GM23338 (cell line): ENCODE results near the gene EXOC3. TPM values are rescaled to one million over a fixed set of nuclear protein-coding genes. Genes with fewer than 3 reads are reported as not detected.

Experiments
- ATAC-seq: fragments of 200-7000 bp; cut with Tn5 transposase; 3 replicates; pipeline ENCODE4 v1.9.1; 2020
- DNase-seq: peaks from one replicate; pipeline ENCODE4 v3.0.0-alpha.2; 2015; ENCODE audit warnings: low spot score
- H2AFZ ChIP-seq: fragments of 200-600 bp; sonication (generic); 2 replicates; pipeline ENCODE4 v1.8.0; 2016; ENCODE audit warnings: antibody characterized with exemption, mild to moderate bottlenecking, moderate library complexity
- H3F3A ChIP-seq: fragments of 200-600 bp; sonication (generic); replicated peaks from 2 replicates; pipeline ENCODE4 v1.8.0; 2017; ENCODE audit warnings: antibody characterized with exemption, mixed run types, low read depth
- H3K27ac ChIP-seq: fragments of 200-600 bp; sonication (generic); 2 replicates; pipeline ENCODE4 v1.6.1; 2016; ENCODE audit warnings: low read depth
- H3K27me3 ChIP-seq: fragments of 200-600 bp; sonication (generic); 2 replicates; pipeline ENCODE4 v1.8.0; 2016; ENCODE audit warnings: mild to moderate bottlenecking, mixed run types, moderate library complexity; ENCODE audit not compliant: insufficient read depth
- H3K36me3 ChIP-seq: fragments of 200-600 bp; sonication (generic); 2 replicates; pipeline ENCODE4 v1.8.0; 2016; ENCODE audit warnings: mild to moderate bottlenecking; ENCODE audit not compliant: insufficient read depth
- H3K4me1 ChIP-seq: fragments of 200-600 bp; sonication (generic); 2 replicates; pipeline ENCODE4 v1.8.0; 2016; ENCODE audit warnings: mild to moderate bottlenecking, moderate library complexity; ENCODE audit not compliant: insufficient read depth
- H3K4me2 ChIP-seq: fragments of 200-600 bp; sonication (generic); 2 replicates; pipeline ENCODE4 v1.7.1; 2017; ENCODE audit warnings: mixed run types
- H3K4me3 ChIP-seq: fragments of 200-600 bp; sonication (generic); 2 replicates; pipeline ENCODE4 v1.6.1; 2016; ENCODE audit warnings: mixed run types
- H3K79me2 ChIP-seq: fragments of 200-600 bp; sonication (generic); replicated peaks from 2 replicates; pipeline ENCODE4 v1.8.0; 2017; ENCODE audit warnings: mild to moderate bottlenecking; ENCODE audit not compliant: insufficient read depth
- H3K9me2 ChIP-seq: fragments of 200-600 bp; sonication (generic); 2 replicates; pipeline ENCODE4 v1.8.0; 2017; ENCODE audit not compliant: insufficient read depth
- H4K20me1 ChIP-seq: fragments of 200-600 bp; sonication (generic); replicated peaks from 2 replicates; pipeline ENCODE4 v1.8.0; 2017; ENCODE audit warnings: mild to moderate bottlenecking; ENCODE audit not compliant: insufficient read depth
- H3K27ac Mint-ChIP-seq: 2 replicates; pipeline ENCODE4 v1.8.0; 2020; ENCODE audit warnings: inconsistent platforms, mild to moderate bottlenecking, moderate library complexity, mixed read lengths
- H3K27me3 Mint-ChIP-seq: 3 replicates; pipeline ENCODE4 v1.8.0; 2022; ENCODE audit warnings: low read depth, mild to moderate bottlenecking, moderate library complexity, mixed read lengths, inconsistent platforms; ENCODE audit not compliant: insufficient read depth, poor library complexity
- H3K36me3 Mint-ChIP-seq: 3 replicates; pipeline ENCODE4 v1.8.0; 2021; ENCODE audit warnings: low read depth, mild to moderate bottlenecking, inconsistent platforms, moderate library complexity, mixed read lengths
- H3K4me1 Mint-ChIP-seq: 3 replicates; pipeline ENCODE4 v1.8.0; 2020; ENCODE audit warnings: mild to moderate bottlenecking, inconsistent platforms, mixed read lengths
- H3K4me3 Mint-ChIP-seq: 3 replicates; pipeline ENCODE4 v1.8.0; 2021; ENCODE audit warnings: moderate library complexity, mild to moderate bottlenecking, inconsistent platforms, mixed read lengths
- H3K9me3 Mint-ChIP-seq: 3 replicates; pipeline ENCODE4 v1.8.0; 2020; ENCODE audit warnings: moderate library complexity, mild to moderate bottlenecking, inconsistent platforms, mixed read lengths
- CREB1 ChIP-seq: fragments of 250-450 bp; sonication (Bioruptor Pico); IDR thresholded peaks from 2 replicates; pipeline ENCODE4 v1.5.0; 2020; ENCODE audit warnings: low read depth, mild to moderate bottlenecking, moderate library complexity
- EZH2 ChIP-seq: fragments of 200-600 bp; sonication (generic); IDR thresholded peaks from one replicate; pipeline ENCODE4 v1.8.0; 2017; ENCODE audit warnings: antibody characterized with exemption, mild to moderate bottlenecking, low read depth; ENCODE audit not compliant: unreplicated experiment
- EZH2phosphoT487 ChIP-seq: fragments of 200-600 bp; sonication (generic); IDR thresholded peaks from one replicate; pipeline ENCODE4 v1.8.1; 2018; ENCODE audit warnings: antibody characterized with exemption; ENCODE audit not compliant: unreplicated experiment
- NANOG ChIP-seq: IDR thresholded peaks from 2 replicates; pipeline ENCODE4 v1.6.1; 2016; ENCODE audit warnings: antibody characterized with exemption, borderline replicate concordance
- REST ChIP-seq: IDR thresholded peaks from one replicate; pipeline ENCODE4 v1.6.1; 2018; ENCODE audit warnings: antibody characterized with exemption; ENCODE audit not compliant: unreplicated experiment
- STAT1 ChIP-seq: IDR thresholded peaks from one replicate; pipeline ENCODE4 v1.6.1; 2016; ENCODE audit warnings: antibody characterized with exemption; ENCODE audit not compliant: unreplicated experiment
- ZNF114 ChIP-seq: fragments of 250-450 bp; sonication (Bioruptor Pico); IDR thresholded peaks from 2 replicates; pipeline ENCODE4 v1.5.0; 2020; ENCODE audit warnings: mild to moderate bottlenecking, moderate library complexity
- ZNF331 ChIP-seq: fragments of 250-450 bp; sonication (Bioruptor Pico); IDR thresholded peaks from 2 replicates; pipeline ENCODE4 v1.5.0; 2020; ENCODE audit warnings: low read depth, mild to moderate bottlenecking, moderate library complexity
- ZNF462 ChIP-seq: fragments of 250-450 bp; sonication (Bioruptor Pico); IDR thresholded peaks from 2 replicates; pipeline ENCODE4 v1.5.0; 2020; ENCODE audit warnings: mild to moderate bottlenecking, moderate library complexity
- polyA plus RNA-seq: library from polyadenylated mRNA; unstranded; fragments of >200 nt; fragmentation: Nextera tagmentation; extraction: Ambion mirVana; gene quantifications from 2 replicates; pipeline ENCODE4 v1.2.1, GENCODE V29; 2016
- total RNA-seq: library from RNA; depleted of rRNA; stranded (reverse); fragments of >200 nt; shearing (Covaris generic); gene quantifications from 2 replicates; pipeline ENCODE4 v1.2.3, GENCODE V29; 2014
- TF ChIP-seq, protein P1 (sequence below): IDR thresholded peaks from 2 replicates; pipeline ENCODE4 v1.6.1; 2016; ENCODE audit warnings: antibody characterized with exemption

The EXOC3 gene
- total and polyA plus RNA-seq, 2 experiments from 2014 or later = 13.4 to 31.6 TPM

DNA sequence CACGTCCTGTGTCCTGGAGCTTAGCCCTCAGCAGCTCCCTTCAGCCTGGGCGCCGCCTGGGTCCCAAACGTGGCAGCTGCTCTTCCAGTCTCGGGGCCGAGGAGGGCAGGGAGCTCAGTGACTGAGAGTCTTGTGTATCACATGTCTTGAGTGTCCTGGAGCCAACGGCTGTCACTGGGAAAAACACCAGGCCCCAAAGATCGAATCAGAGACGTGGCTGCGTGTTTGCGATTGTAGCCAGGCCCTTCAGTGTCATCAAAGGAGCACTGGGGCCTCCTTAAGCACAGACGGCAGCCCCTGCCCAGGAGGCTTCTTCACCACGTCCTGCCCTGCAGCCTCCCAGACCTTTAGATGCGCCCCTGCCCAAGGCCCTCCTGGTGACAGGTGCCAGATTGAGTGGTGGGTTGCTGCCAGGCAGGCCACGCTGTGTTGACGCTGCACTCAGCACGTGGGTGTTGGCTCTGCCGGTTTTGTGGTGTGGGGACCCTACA, 5.7 kb upstream of the EXOC3 start:
- Mint-ChIP-seq H3K9me3 (no peaks in the 10 kb centered on the region), H3K27ac (no peak overlapping the region), H3K4me1 (no peaks in the 10 kb centered on the region; the same call in 2 of the 3 replicates), H3K27me3 (peaks cover 14% of the 10 kb centered on the region), H3K4me3 (no peak overlapping the region), H3K36me3 (no peaks in the 10 kb centered on the region)
- no peak overlapping the region for H3K4me2 ChIP-seq
- peaks cover 3% of the 10 kb centered on the region; the same call in 1 of the 2 replicates for H3K4me1 ChIP-seq
- no peak overlapping the region for H2AFZ ChIP-seq
- H3K9me2 ChIP-seq = no peaks in the 10 kb centered on the region
- H3K79me2 ChIP-seq = no peaks in the 10 kb centered on the region
- TF ChIP-seq STAT1 = no peak
- no peak overlapping the region for H3K4me3 ChIP-seq
- no peaks in the 10 kb centered on the region for H3K36me3 ChIP-seq
- H3K27ac ChIP-seq = no peak overlapping the region
- no peaks in the 10 kb centered on the region for H4K20me1 ChIP-seq
- ATAC-seq = no peak
- H3K27me3 ChIP-seq = no peaks in the 10 kb centered on the region
- H3F3A ChIP-seq = no peaks in the 10 kb centered on the region
- DNase-seq = no peak

- Histone ChIP-seq H3K9me2 (no peaks in the 10 kb centered on the region), H4K20me1 (no peaks in the 10 kb centered on the region), H3K4me3 (no peak overlapping the region), H3K4me1 (peaks cover 6% of the 10 kb centered on the region; the same call in 1 of the 2 replicates), H3K4me2 (no peak overlapping the region), H3K27me3 (no peaks in the 10 kb centered on the region), H3K36me3 (no peaks in the 10 kb centered on the region), H3K79me2 (peaks cover 3% of the 10 kb centered on the region; the same call in 1 of the 2 replicates), H3K27ac (no peak overlapping the region), H3F3A (no peaks in the 10 kb centered on the region), H2AFZ (no peak overlapping the region)
- H3K27me3 Mint-ChIP-seq = peaks cover 11% of the 10 kb centered on the region
- DNase-seq (no peak), ATAC-seq (no peak)
- H3K9me3 Mint-ChIP-seq = no peaks in the 10 kb centered on the region
- no peaks in the 10 kb centered on the region for H3K4me1 Mint-ChIP-seq
- no peak overlapping the region for H3K27ac Mint-ChIP-seq
- no peak overlapping the region for H3K4me3 Mint-ChIP-seq
- H3K36me3 Mint-ChIP-seq = no peaks in the 10 kb centered on the region
- no peak for TF ChIP-seq CREB1 (CRISPR knock-in tag)
- TF ChIP-seq ZNF114 (CRISPR knock-in tag) = no peak
- TF ChIP-seq REST = no peak
- TF ChIP-seq ZNF331 (CRISPR knock-in tag) = no peak
- TF ChIP-seq EZH2phosphoT487 = no peak
- TF ChIP-seq STAT1 = no peak
- TF ChIP-seq EZH2 = no peak
- TF ChIP-seq, protein P1, sequence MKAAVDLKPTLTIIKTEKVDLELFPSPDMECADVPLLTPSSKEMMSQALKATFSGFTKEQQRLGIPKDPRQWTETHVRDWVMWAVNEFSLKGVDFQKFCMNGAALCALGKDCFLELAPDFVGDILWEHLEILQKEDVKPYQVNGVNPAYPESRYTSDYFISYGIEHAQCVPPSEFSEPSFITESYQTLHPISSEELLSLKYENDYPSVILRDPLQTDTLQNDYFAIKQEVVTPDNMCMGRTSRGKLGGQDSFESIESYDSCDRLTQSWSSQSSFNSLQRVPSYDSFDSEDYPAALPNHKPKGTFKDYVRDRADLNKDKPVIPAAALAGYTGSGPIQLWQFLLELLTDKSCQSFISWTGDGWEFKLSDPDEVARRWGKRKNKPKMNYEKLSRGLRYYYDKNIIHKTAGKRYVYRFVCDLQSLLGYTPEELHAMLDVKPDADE = no peak
- TF ChIP-seq ZNF462 (CRISPR knock-in tag) = no peak
- no peak for TF ChIP-seq NANOG
These were observed 4.4 kb upstream of the EXOC3 start for GRCh38 chr5:438481-438981.
